Activated CD4-positive, alpha-beta T cell treated with anti-CD3 and anti-CD28 coated beads for 36 hours (primary cell): Measurements from ENCODE around the gene NKAP. TPM values are rescaled to one million over a fixed set of nuclear protein-coding genes. Genes with fewer than 3 reads are reported as not detected.
"Not testable (repeated sequence)": the region's sequence is repeated elsewhere in the genome, so short reads cannot be mapped to it uniquely, and the experiment has no call there.

ENCODE experiments used
- ATAC-seq: fragments of 200-7000 bp; cut with Tn5 transposase; one replicate; pipeline ENCODE4 v1.10.0; 2021; ENCODE audit warnings: mild to moderate bottlenecking, moderate library complexity
- CTCF ChIA-PET: fragments of 350-600 bp; sonication (Branson Sonifier 250); formaldehyde crosslinking; loops from one replicate; lab custom pipeline; 2021; ENCODE audit warnings: antibody characterized with exemption; lab: Charles Lee
- POLR2A ChIA-PET: fragments of 350-600 bp; sonication (Branson Sonifier 250); formaldehyde crosslinking; loops from one replicate; lab custom pipeline; 2021; ENCODE audit warnings: antibody characterized with exemption, inconsistent platforms; lab: Charles Lee
- DNase-seq: peaks from one replicate; pipeline ENCODE4 v3.0.0-alpha.2; 2020
- H3K27ac Mint-ChIP-seq: one replicate; pipeline ENCODE4 v1.8.0; 2021; ENCODE audit warnings: mixed read lengths
- H3K27me3 Mint-ChIP-seq: one replicate; pipeline ENCODE4 v1.8.0; 2021; ENCODE audit warnings: mixed read lengths
- H3K36me3 Mint-ChIP-seq: one replicate; pipeline ENCODE4 v1.8.0; 2021; ENCODE audit warnings: low read depth, mixed read lengths
- H3K4me1 Mint-ChIP-seq: one replicate; pipeline ENCODE4 v1.8.0; 2021; ENCODE audit warnings: mixed read lengths
- H3K4me3 Mint-ChIP-seq: one replicate; pipeline ENCODE4 v1.8.0; 2021; ENCODE audit warnings: mild to moderate bottlenecking, moderate library complexity, mixed read lengths
- H3K9me3 Mint-ChIP-seq: one replicate; pipeline ENCODE4 v1.8.0; 2021; ENCODE audit warnings: low read depth, mixed read lengths
- intact Hi-C, 2 experiments: fragments of 100-400 bp; cut with DNase I in 1 of 2; cut with micrococcal nuclease in 1 of 2; formaldehyde crosslinking; loops; one replicate each; pipeline versions ENCODE4 v1.14.2 to v1.15.1; 2022 to 2024; cut with DNase I, micrococcal nuclease
- total RNA-seq, 2 experiments: library from RNA; stranded (reverse); gene quantifications; one replicate each; pipeline ENCODE4 v1.2.3, GENCODE V29; 2021

NKAP gene
- total RNA-seq, 2 experiments from 2014 or later = 11.8 to 12.2 TPM

DNA sequence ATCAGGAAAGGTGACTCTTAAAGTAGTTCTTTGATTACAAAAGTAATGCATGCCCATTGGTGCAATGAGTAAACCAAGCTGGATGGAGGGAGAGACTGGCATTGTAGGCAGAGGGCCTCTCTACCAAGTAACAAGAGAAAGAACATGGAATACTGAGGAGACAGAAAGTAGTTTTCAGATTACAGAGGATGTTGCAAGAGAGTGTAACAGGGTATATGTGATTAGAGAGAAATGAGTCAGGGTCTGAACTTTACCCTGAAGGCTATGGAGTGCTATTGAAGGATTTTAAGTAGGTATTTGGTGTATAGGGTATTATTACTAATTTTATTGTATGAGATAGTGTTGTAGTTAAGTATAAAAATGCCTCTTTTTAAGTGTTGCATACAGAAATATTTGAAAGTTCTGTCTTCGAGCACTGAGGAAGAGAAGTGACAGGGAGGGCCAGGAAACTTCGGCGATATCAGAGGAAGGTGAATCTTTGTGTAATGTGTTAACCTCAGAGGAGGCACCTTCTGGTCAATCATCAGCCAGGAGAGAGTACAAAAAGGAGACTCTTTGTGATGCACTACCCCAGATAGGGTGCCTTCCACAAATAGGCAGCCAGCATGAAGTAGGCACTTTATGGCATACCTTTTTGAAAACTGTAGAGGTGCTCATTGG lies 8.2 kb downstream of the NKAP start:
- ChIA-PET CTCF (no interaction called here), POLR2A (no interaction called here)
- Mint-ChIP-seq H3K4me3 (no peak overlapping the region), H3K36me3 (peaks cover 16% of the 10 kb centered on the region), H3K27ac (no peak overlapping the region), H3K27me3 (no peaks in the 10 kb centered on the region), H3K9me3 (no peaks in the 10 kb centered on the region), H3K4me1 (no peaks in the 10 kb centered on the region)
- intact Hi-C loops = no loop called here
- ATAC-seq (no peak), DNase-seq (no peak)

DNA sequence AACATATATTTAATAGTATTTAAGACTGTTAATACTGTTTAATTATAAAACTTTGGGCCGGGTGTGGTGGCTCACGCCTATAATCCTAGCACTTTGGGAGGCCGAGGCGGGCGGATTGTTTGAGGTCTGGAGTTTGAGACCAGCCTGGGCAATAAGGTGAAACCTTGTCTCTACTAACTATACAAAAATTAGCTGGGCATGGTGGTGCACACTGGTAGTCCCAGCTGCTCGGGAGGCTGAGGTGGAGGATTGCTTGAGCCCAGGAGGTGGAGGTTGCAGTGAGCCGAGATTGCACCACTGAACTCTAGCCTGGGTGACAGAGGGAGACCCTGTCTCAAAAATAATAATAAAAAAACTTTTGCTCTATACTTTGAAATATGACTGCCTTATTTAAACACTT lies 21.2 kb downstream of the NKAP start:
- POLR2A ChIA-PET, ATAC-seq, H3K36me3 Mint-ChIP-seq, H3K4me3 Mint-ChIP-seq, H3K27me3 Mint-ChIP-seq, intact Hi-C loops, DNase-seq, H3K4me1 Mint-ChIP-seq, H3K27ac Mint-ChIP-seq, H3K9me3 Mint-ChIP-seq: not testable (repeated sequence)
- CTCF ChIA-PET = interaction anchor here (1.1 to 1.3 kb wide), 2 partner anchors 11 to 12 kb away, joined by 3 read pairs; no protein-coding TSS in a partner anchor

DNA sequence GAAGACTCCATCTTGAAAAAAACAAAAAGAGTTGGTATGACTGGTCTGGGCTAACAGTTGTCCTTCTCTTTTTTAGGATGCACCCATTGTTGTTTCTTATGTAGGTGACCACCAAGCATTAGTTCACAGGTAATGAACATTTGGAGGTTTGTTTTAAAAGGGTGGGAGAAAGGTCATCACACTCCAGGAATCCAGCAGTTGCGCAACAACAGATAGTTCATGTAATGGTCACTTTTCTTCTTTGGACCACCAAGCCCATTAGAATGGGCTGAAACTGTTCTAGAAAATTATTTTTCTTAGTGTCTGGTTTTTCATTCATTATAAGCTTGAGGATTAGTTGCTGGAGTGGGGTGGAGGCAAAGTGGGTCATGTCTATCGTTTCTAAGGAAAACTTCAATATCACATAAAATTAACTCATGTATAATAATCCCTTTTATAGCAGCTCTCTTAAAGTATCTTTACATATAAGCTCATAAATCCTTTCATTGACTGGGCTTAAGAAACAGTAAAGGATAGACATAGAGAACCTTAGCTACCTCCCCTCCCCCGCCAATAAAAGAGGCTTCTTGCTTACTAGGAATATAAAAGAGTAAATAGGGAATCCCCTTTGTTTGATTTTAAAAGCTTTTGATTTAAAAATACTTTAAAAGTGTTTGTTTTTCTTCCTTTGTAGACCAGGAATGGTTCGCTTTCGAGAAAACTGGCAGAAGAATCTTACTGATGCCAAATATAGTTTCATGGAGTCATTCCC lies 23.5 kb downstream of the NKAP start:
- H3K36me3 Mint-ChIP-seq = peaks cover under 1% of the 10 kb centered on the region
- DNase-seq = no peak
- CTCF ChIA-PET = interaction anchor here (0.6 to 2.3 kb wide), 3 partner anchors 8 to 399 kb away, joined by 3 to 6 read pairs (median 5); no protein-coding TSS in a partner anchor
- H3K27me3 Mint-ChIP-seq = no peaks in the 10 kb centered on the region
- ATAC-seq = no peak
- POLR2A ChIA-PET = interaction anchor here (1.0 kb wide), 1 partner anchor 37 kb away, joined by 3 read pairs; no protein-coding TSS in a partner anchor
- H3K4me3 Mint-ChIP-seq = no peak overlapping the region
- no peak overlapping the region for H3K27ac Mint-ChIP-seq
- intact Hi-C loops = no loop called here
- no peaks in the 10 kb centered on the region for H3K9me3 Mint-ChIP-seq
- H3K4me1 Mint-ChIP-seq = no peaks in the 10 kb centered on the region

GRCh38 chrX:119917877-119918276 lies 25.7 kb downstream of the NKAP start:
- ATAC-seq = no peak
- CTCF ChIA-PET = no interaction called here
- H3K4me3 Mint-ChIP-seq = no peak overlapping the region
- H3K27me3 Mint-ChIP-seq = no peaks in the 10 kb centered on the region
- H3K36me3 Mint-ChIP-seq = no peaks in the 10 kb centered on the region
- DNase-seq = no peak
- POLR2A ChIA-PET = interaction anchor here (0.9 kb wide), 1 partner anchor 308 kb away, joined by 7 read pairs; no protein-coding TSS in a partner anchor
- intact Hi-C loops = no loop called here
- no peaks in the 10 kb centered on the region for H3K4me1 Mint-ChIP-seq
- no peaks in the 10 kb centered on the region for H3K9me3 Mint-ChIP-seq
- no peak overlapping the region for H3K27ac Mint-ChIP-seq

DNA sequence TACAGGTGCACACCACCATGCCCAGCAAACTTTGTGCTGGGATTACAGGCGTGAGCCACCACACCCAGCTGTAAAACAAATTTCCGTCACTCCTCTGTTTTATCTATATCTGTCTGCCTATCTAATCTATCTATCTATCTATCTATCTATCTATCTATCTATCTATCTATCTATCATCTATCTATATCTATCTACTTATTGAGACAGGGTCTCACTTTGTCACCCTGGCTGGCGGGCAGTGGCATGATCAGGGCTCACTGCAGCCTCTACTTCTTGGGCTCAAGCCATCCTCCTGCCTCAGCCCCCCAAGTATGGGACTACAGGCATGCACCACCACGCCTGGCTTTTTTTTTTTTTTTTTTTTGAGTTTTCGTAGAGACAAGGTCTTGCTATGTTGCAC lies 27.2 kb downstream of the NKAP start:
- Mint-ChIP-seq H3K27me3 (no peaks in the 10 kb centered on the region), H3K4me1 (no peaks in the 10 kb centered on the region), H3K27ac (no peak overlapping the region), H3K4me3 (no peak overlapping the region), H3K36me3 (no peaks in the 10 kb centered on the region), H3K9me3 (no peaks in the 10 kb centered on the region)
- DNase-seq (no peak), ATAC-seq (no peak)
- ChIA-PET CTCF (no interaction called here), POLR2A (no interaction called here)
- intact Hi-C loops = no loop called here

DNA sequence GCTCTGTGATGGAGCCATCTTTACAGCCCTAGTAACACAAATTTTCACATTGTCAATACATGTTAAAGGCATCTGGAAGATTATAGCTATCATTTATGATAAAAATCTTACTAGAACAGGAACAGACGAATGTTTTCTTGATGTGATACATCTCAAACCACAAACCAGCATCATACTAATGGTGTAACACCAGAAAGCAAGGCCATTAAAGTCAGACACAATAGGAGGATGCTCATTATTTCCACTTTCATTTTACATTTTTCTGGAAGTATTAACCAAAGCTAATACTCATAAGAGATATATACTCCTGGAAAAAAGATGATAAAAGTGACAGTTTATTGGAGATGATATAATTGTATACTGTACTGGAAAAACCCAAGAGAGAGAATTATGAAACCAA lies 42.6 kb downstream of the NKAP start:
- ATAC-seq (no peak), DNase-seq (no peak)
- Mint-ChIP-seq H3K27me3 (no peaks in the 10 kb centered on the region), H3K27ac (no peak overlapping the region), H3K9me3 (no peaks in the 10 kb centered on the region), H3K36me3 (no peaks in the 10 kb centered on the region), H3K4me1 (no peaks in the 10 kb centered on the region), H3K4me3 (no peak overlapping the region)
- intact Hi-C loops = loop anchor here (1.0 to 10.0 kb wide), 3 partner anchors 22 to 234 kb away; no protein-coding TSS in a partner anchor
- POLR2A ChIA-PET = no interaction called here
- CTCF ChIA-PET = interaction anchor here (0.5 to 1.5 kb wide), 8 partner anchors 11 to 413 kb away, joined by 3 to 6 read pairs (median 4); no protein-coding TSS in a partner anchor

- ChIA-PET CTCF (no interaction called here), POLR2A (no interaction called here)
- no peak overlapping the region for H3K27ac Mint-ChIP-seq
- no peak overlapping the region for H3K4me3 Mint-ChIP-seq
- no peak for ATAC-seq
- H3K27me3 Mint-ChIP-seq = no peaks in the 10 kb centered on the region
- intact Hi-C loops = no loop called here
- no peak for DNase-seq
- no peaks in the 10 kb centered on the region for H3K9me3 Mint-ChIP-seq
- no peaks in the 10 kb centered on the region for H3K4me1 Mint-ChIP-seq
- no peaks in the 10 kb centered on the region for H3K36me3 Mint-ChIP-seq
Measured at GRCh38 chrX:119899125-119899524, 44.4 kb downstream of the NKAP start.

DNA sequence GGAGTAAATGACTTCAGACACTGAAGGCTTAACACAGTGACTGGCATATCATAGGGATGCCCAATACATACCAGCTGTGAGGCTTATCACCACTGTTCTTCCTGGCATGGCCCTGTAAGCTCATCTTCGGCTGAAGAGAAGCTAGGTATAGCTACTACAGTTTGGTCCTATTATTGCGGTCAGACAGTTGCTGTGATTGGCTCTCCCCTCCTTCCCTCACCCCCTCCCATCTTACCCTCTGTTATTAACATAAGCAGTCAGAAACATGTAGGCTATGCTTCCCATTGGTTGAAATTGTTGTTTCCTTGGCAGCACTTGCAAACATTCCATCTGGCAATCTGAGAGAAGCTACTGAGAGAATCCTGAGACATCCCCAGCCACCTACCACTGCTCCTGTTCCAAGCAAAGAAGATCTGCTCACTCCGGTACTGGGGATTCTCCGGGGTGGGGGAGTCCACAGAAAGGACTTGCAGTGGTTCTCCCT lies 47.7 kb downstream of the NKAP start, which contains the start of gene AKAP14:
Gene AKAP14, plus strand, starts transcription at position 51 of the 484 bp plus-strand sequence. CDS start 7,331 bp downstream, outside the sequence.
- Mint-ChIP-seq H3K4me1 (no peaks in the 10 kb centered on the region), H3K36me3 (no peaks in the 10 kb centered on the region), H3K27me3 (no peaks in the 10 kb centered on the region), H3K27ac (no peak within 1 kb of the TSS), H3K4me3 (no peak within 1 kb of the TSS), H3K9me3 (no peaks in the 10 kb centered on the region)
- intact Hi-C loops = no loop called here
- POLR2A ChIA-PET = no interaction called here
- CTCF ChIA-PET = interaction anchor here (1.2 kb wide), 1 partner anchor 8 kb away, joined by 5 read pairs; no protein-coding TSS in a partner anchor
- ATAC-seq (no peak), DNase-seq (no peak)

GRCh38 chrX:119891961-119892692 lies 51.4 kb downstream of the NKAP start:
- H3K36me3 Mint-ChIP-seq, H3K27ac Mint-ChIP-seq, DNase-seq, H3K27me3 Mint-ChIP-seq, ATAC-seq, CTCF ChIA-PET, intact Hi-C loops, H3K4me3 Mint-ChIP-seq, POLR2A ChIA-PET, H3K4me1 Mint-ChIP-seq, H3K9me3 Mint-ChIP-seq: not testable (repeated sequence)

GRCh38 chrX:119890626-119891025 lies 52.9 kb downstream of the NKAP start:
- H3K27ac Mint-ChIP-seq, H3K4me3 Mint-ChIP-seq, POLR2A ChIA-PET, H3K9me3 Mint-ChIP-seq, DNase-seq, H3K36me3 Mint-ChIP-seq, ATAC-seq, H3K4me1 Mint-ChIP-seq, H3K27me3 Mint-ChIP-seq, intact Hi-C loops: not testable (repeated sequence)
- CTCF ChIA-PET = interaction anchor here (0.6 kb wide), 1 partner anchor 56 kb away, joined by 3 read pairs; no protein-coding TSS in a partner anchor
